Vagina (tissue), 2 donors: ENCODE measurements around the gene NFKBIZ.

ENCODE experiments used
- POLR2A ChIP-seq, 2 donors: fragments of 450-650 bp; IDR thresholded peaks; one replicate each; pipeline ENCODE4 v1.6.1; 2017; ENCODE audit warnings: antibody characterized with exemption in 2 of 2, mild to moderate bottlenecking in 2 of 2, moderate library complexity in 2 of 2
- POLR2AphosphoS5 ChIP-seq, 2 donors: sonication (generic); formaldehyde crosslinking; IDR thresholded peaks; one replicate each; pipeline ENCODE4 v1.9.0; 2017; ENCODE audit warnings: antibody characterized with exemption in 2 of 2, mild to moderate bottlenecking in 2 of 2, low read depth in 1 of 2; ENCODE audit not compliant: insufficient read depth in 1 of 2
- TF ChIP-seq, protein P1 (sequence below), 3 experiments: fragments of 450-650 bp in 2 of 3; fragments of 200-600 bp in 1 of 3; sonication (generic) in 1 of 3; IDR thresholded peaks; one replicate each; pipeline ENCODE4 v1.5.1; 2017 to 2019; ENCODE audit warnings: antibody characterized with exemption in 3 of 3, mild to moderate bottlenecking in 2 of 3, moderate library complexity in 2 of 3

DNA sequence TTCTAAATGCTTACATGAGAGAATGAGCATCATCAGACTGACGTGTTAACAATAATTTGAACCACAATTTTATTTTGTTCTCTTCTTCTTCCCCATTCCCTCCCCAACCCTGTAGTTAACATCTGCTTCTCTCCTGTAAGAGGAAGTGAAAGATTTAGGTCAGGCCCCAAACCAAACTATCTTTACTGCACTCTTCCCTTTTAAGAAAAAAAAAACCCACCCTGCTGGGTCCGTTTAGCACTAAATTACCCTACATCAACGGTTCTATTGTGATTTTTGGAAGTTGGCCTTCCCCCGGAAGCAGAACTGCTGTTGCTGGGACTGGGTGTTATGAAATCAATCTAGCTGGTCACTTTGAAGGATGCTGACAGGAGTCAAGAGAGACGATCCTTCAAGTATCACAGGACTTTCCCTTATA is 49.4 kb downstream of the NFKBIZ start:
- TF ChIP-seq, protein P1, sequence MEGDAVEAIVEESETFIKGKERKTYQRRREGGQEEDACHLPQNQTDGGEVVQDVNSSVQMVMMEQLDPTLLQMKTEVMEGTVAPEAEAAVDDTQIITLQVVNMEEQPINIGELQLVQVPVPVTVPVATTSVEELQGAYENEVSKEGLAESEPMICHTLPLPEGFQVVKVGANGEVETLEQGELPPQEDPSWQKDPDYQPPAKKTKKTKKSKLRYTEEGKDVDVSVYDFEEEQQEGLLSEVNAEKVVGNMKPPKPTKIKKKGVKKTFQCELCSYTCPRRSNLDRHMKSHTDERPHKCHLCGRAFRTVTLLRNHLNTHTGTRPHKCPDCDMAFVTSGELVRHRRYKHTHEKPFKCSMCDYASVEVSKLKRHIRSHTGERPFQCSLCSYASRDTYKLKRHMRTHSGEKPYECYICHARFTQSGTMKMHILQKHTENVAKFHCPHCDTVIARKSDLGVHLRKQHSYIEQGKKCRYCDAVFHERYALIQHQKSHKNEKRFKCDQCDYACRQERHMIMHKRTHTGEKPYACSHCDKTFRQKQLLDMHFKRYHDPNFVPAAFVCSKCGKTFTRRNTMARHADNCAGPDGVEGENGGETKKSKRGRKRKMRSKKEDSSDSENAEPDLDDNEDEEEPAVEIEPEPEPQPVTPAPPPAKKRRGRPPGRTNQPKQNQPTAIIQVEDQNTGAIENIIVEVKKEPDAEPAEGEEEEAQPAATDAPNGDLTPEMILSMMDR (IDR thresholded peaks at IDR 0.05), result no peak
- TF ChIP-seq POLR2AphosphoS5 (IDR thresholded peaks at IDR 0.05; ENCODE audit: insufficient read depth in 1 of 2, low read depth in 1 of 2) (no peak), POLR2A (IDR thresholded peaks at IDR 0.05) (no peak)
